Left cardiac atrium (tissue), 4 donors: ENCODE data around the gene ZNF747. TPM values are rescaled to one million over a fixed set of nuclear protein-coding genes. Genes with fewer than 3 reads are reported as not detected.
A peak's percentile ranks its signal among the peaks of the same experiment; 100 is the strongest.
"Not testable (repeated sequence)": the region's sequence is repeated elsewhere in the genome, so short reads cannot be mapped to it uniquely, and the experiment has no call there.

Experiments
- ATAC-seq, 2 donors: fragments of 200-7000 bp; cut with Tn5 transposase; one replicate each; pipeline ENCODE4 v1.9.1; 2020; ENCODE audit warnings: mild to moderate bottlenecking in 2 of 2, moderate library complexity in 2 of 2
- DNase-seq: peaks from one replicate; pipeline ENCODE4 v3.0.0-alpha.2; 2020
- intact Hi-C, 2 donors: fragments of 100-400 bp; cut with DNase I; formaldehyde crosslinking; loops; one replicate each; pipeline versions ENCODE4 v1.14.1 to v1.15.1; 2022 to 2023
- total RNA-seq, 2 donors: library from RNA; stranded (reverse); fragmentation: NEBNext Ultra II Directional; extraction: Animal tissue kit (Norgen Biotek cat#: 25700); gene quantifications; one replicate each; pipeline ENCODE4 v1.2.1, GENCODE V29; 2021
- donor health status: DM: no; HTN: yes; CAD: no.
- donor health status: DM: no; HTN: yes; CAD: no; lungs with severe emphysema.
- donor health status: DM: yes; HTN: yes; CAD: no.
- donor health status: Dilated cardiomyopathy.

ZNF747 gene
- total RNA-seq, 2 donors from 2014 or later: 8.0 to 8.2 TPM

- peak; percentile 44 for DNase-seq
- intact Hi-C loops: no loop called here
- peak; percentile 55 to 66 for ATAC-seq
These were observed 4.6 kb upstream of the ZNF747 start for GRCh38 chr16:30539000-30539964.

GRCh38 chr16:30536391-30537024 is 1.9 kb upstream of the ZNF747 start:
- ATAC-seq, intact Hi-C loops, DNase-seq: not testable (repeated sequence)

- peak; percentile 63 to 80 for ATAC-seq
- DNase-seq: peak; percentile 81
- intact Hi-C loops: loop anchor here in 1 of 2 donors (2.0 kb wide), 1 partner anchor 23 kb away; the partner anchor contains the start of gene ZNF764
These were observed 1.1 kb upstream of the ZNF747 start for GRCh38 chr16:30535777-30536190.

- ATAC-seq: peak in 1 of 2 donors; percentile 0
- intact Hi-C loops: loop anchor here in 1 of 2 donors (2.0 kb wide), 1 partner anchor 24 kb away; the partner anchor contains the start of gene ZNF764
- DNase-seq: peak; percentile 34
These were observed 583 bp upstream of the ZNF747 start for GRCh38 chr16:30535106-30535776.

- ATAC-seq: peak in 1 of 2 donors; percentile 6
- intact Hi-C loops: loop anchor here in 1 of 2 donors (2.0 kb wide), 1 partner anchor 25 kb away; the partner anchor contains the start of gene ZNF764
These were observed 800 bp downstream of the ZNF747 start for GRCh38 chr16:30533748-30534367.

GRCh38 chr16:30533146-30533522 is 1.5 kb downstream of the ZNF747 start:
- ATAC-seq (no peak), DNase-seq (no peak)
- intact Hi-C loops: no loop called here

More at GRCh38 chr16:30533748-30534367, 800 bp downstream of the ZNF747 start:
- DNase-seq: no peak

- no peak for DNase-seq
- ATAC-seq: no peak
- intact Hi-C loops: no loop called here
These were observed 2.1 kb downstream of the ZNF747 start for GRCh38 chr16:30532285-30533145.

- no peak for DNase-seq
- no peak for ATAC-seq
- intact Hi-C loops: no loop called here
These were observed 4.3 kb downstream of the ZNF747 start for GRCh38 chr16:30530163-30531037.

GRCh38 chr16:30528799-30529457 is 5.7 kb downstream of the ZNF747 start:
- intact Hi-C loops: loop anchor here in 1 of 2 donors (5.0 kb wide), 2 partner anchors 43 to 82 kb away; partner anchors contain the start of genes SEPHS2 and ZNF688
- DNase-seq: no peak
- ATAC-seq: no peak

GRCh38 chr16:30527635-30528178 is 7.0 kb downstream of the ZNF747 start:
- no peak for ATAC-seq
- intact Hi-C loops: loop anchor here in 1 of 2 donors (5.0 kb wide), 2 partner anchors 45 to 80 kb away; partner anchors contain the start of genes SEPHS2 and ZNF688
- DNase-seq: no peak

GRCh38 chr16:30526823-30527634 is 7.6 kb downstream of the ZNF747 start:
- ATAC-seq (peak; percentile 93 to 95), DNase-seq (peak; percentile 99)
- intact Hi-C loops: loop anchor here in 1 of 2 donors (5.0 kb wide), 2 partner anchors 45 to 80 kb away; partner anchors contain the start of genes SEPHS2 and ZNF688

- intact Hi-C loops: loop anchor here in 1 of 2 donors (5.0 kb wide), 2 partner anchors 46 to 79 kb away; partner anchors contain the start of genes SEPHS2 and ZNF688
- DNase-seq: peak; percentile 70
- ATAC-seq: peak; percentile 58 to 67
These were observed 8.4 kb downstream of the ZNF747 start, which contains the start of gene ZNF768 for GRCh38 chr16:30526137-30526822. Gene ZNF768, minus strand, starts transcription at chr16:30526566. Its CDS starts 153 bp downstream, at chr16:30526413.

GRCh38 chr16:30525844-30526136 is 8.9 kb downstream of the ZNF747 start:
- ATAC-seq: no peak
- no peak for DNase-seq
- intact Hi-C loops: loop anchor here in 1 of 2 donors (5.0 kb wide), 2 partner anchors 47 to 78 kb away; partner anchors contain the start of genes SEPHS2 and ZNF688
